ENCODE results near the gene MTA3. TPM values are rescaled to one million over a fixed set of nuclear protein-coding genes. Genes with fewer than 3 reads are reported as not detected.

MTA3 gene
- total RNA-seq, 1 experiment from 2014 or later: 23.8 TPM

GRCh38 chr2:42733852-42734251, 165.4 kb downstream of the MTA3 start:
- no peak for DNase-seq (ENCODE audit: low spot score)

DNA sequence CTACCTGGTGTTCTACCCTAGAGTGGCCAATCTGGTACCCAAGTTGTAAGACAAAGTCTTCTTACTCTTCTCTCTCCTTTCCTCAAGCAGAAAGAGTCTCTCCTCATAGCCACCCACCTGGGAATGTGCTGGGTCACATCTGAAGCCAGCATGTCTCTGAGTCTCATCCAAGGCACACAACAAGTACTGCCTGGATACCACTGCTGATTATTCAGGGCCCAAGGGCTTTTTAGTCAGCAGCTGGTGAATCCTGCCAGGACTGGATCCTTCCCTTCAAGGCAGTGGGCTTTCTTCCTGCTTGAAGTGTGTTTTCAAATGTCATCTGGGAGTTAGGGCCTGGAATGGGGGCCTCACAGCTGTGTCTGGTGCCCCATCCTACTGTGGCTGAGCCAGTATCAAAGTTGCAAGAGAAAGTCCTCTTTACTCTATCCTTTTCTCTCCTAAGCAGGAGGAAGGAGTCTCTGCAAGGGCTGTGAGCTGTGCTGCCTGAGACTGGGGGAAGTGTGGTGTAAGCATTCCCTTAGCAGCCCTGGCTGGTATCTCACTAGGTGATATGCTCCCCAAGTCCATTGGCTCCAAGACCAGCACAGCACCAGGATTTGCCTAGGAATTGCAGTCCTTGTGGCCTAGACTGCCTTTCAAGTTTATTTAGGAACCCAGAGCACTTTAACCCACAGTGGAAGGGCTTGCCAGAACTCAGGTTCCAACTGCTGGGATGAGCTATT, 168.3 kb downstream of the MTA3 start:
- no peak for DNase-seq (ENCODE audit: low spot score)

- DNase-seq (ENCODE audit: low spot score): no peak
Observed at GRCh38 chr2:42741140-42741539, 172.7 kb downstream of the MTA3 start.

DNA sequence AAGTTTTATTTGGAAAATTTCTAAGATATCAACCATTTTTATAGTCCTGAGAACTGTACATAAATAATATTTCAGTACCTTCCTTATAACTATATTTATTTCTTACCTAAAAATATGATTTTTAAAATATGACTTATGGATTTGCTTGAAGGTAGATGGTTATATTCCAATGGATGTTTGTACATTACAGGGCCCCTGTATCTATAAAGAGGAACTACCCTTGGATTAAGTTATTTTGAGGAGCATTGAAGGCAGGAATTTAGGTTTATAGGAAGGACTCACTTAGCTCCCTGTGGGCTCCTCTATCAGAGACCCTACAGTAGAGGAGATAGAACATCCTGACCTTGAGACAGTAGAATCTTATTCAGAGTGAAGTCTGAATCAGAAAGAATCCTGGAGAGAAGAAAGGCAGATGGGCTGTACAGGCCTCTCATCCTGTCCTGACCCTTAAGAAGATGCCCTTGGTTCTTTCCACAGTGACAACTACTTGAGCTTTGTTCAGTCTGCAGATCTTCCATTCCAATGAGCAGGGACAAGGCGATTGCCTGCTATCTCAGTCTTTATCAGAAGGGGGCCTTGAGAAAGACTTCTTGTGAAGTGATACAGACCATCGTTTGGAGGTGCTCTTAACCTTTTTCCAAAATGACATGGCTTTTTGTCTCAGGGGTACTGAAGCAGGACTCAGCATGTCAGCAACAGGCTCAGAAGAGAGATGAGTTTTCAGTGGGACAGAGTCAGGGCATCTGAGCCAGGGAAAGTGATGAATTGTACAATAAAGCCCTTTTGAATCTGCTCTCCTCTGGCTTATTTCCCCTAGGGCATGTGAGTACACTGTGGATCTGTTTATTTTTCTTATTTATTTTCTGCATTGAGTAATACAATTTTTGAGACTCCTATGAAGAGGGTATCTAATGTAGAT, 174.6 kb downstream of the MTA3 start:
- DNase-seq (ENCODE audit: low spot score): no peak

GRCh38 chr2:42743659-42743990, 175.2 kb downstream of the MTA3 start:
- no peak for DNase-seq (ENCODE audit: low spot score)

DNA sequence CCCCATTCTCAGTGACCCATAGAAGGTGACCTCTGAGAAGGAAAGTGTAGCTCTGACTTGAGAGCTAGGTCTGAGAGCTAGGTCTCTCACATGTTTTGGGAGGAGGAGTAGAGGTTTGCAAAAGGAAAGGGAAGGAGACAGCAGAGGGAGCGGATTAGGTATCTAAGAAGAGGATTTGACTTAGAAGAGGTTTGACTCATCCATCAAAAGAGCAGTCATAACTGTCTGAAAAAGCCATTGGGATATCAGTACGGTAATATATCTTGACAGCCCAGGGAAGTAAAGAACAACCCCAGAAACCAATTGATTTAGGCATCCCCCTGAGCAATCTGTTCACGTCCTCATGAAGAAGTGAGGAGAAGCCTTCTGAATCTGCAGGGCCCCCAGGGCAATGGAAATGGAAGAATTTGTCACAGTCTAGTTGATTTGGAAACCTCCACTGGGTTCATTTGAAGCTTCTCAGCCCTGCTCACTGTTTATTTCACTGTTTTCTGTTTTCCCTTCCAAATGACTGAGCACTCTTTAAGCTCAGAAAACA, 176.2 kb downstream of the MTA3 start:
- no peak for DNase-seq (ENCODE audit: low spot score)

- DNase-seq (ENCODE audit: low spot score): no peak
Observed at GRCh38 chr2:42747422-42747821, 179.0 kb downstream of the MTA3 start.

DNA sequence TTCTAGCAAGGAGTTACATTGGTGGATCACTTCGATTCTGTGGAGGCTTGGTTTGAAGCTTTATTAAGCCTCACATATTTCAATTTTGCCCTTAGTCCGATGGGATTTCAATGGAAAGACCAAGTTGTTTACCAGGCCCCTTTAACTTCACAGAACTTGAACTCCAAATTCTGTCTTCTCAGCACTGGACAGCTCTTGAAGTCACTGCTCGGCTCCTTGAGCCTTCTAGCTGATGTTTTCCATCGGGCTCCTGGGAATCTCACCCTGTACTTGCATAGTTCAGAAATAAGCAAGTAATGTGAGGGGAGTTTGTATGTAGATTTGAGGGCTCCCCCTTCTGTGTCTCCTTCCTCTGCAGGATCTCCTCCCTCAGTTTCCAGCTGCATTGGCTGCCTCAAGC, 180.4 kb downstream of the MTA3 start:
- DNase-seq (ENCODE audit: low spot score): no peak

DNA sequence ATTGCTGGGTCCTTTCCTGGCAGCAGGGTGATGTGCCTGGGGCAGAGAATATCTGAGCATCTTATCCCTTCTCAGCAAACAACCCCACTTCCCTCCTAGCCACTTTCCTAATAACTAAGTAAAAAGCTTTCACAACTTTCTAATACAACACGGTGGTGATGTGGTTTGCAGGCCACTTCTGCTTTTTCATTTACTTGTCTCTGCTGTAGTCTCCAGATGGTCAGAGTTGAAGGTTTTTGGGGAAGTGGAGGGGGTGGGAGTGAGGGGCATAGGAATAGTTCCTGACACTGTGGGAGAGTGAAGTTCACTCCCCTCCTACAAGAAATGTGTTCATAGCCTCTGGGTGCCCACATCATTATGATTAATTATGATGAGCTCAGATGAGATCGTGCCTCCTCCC, 183.9 kb downstream of the MTA3 start:
- DNase-seq (ENCODE audit: low spot score): no peak

DNA sequence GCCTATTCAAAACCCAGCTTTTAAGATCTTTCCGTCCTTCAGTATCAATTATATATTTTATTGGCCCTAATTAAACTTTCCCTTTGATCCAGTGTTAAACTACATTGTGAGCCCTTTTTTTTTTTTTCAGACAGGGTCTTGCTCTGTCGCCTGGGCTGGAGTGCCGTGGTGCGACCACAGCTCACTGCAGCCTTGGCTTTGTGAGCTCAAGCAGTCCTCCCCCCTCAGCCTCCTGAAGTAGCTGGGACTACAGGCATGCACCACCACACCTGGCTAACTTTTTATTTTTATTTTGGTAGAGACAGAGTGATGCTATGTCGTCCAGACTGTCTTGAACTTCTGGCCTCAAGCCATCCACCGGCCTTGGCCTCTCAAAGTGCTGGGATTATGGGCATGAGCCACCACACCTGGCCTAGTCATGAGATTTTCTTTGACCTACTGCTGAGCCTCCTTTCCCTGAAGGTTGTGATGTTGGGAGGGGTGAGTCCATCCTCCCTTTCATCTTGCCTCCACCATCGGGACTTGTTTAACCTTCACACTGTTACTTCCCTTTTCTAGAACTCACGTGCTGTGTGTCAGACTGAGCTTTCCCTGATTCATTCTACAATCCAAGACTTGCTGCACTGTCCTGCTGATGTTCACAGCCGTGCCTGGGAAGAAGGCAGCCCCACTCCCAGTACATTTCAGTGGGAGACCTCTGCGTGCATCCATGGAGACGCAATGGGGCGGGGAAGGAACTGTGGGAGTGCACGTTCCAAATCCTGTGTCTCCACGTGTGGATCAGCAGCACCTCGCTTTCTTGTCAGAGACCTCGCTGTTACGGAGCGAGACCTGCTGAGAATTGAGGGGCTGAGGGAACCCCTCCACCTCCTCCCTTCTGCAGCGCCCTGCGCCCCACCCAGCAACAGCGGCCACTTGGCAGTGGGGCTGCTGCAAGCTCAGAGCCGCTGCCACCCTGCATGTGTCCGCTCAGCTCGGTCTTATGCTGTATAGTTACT, 184.7 kb downstream of the MTA3 start:
- DNase-seq (ENCODE audit: low spot score): no peak

- no peak for DNase-seq (ENCODE audit: low spot score)
Observed at GRCh38 chr2:42754021-42754775, 185.8 kb downstream of the MTA3 start.

GRCh38 chr2:42754776-42755140, 186.3 kb downstream of the MTA3 start:
- DNase-seq (ENCODE audit: low spot score): no peak

DNA sequence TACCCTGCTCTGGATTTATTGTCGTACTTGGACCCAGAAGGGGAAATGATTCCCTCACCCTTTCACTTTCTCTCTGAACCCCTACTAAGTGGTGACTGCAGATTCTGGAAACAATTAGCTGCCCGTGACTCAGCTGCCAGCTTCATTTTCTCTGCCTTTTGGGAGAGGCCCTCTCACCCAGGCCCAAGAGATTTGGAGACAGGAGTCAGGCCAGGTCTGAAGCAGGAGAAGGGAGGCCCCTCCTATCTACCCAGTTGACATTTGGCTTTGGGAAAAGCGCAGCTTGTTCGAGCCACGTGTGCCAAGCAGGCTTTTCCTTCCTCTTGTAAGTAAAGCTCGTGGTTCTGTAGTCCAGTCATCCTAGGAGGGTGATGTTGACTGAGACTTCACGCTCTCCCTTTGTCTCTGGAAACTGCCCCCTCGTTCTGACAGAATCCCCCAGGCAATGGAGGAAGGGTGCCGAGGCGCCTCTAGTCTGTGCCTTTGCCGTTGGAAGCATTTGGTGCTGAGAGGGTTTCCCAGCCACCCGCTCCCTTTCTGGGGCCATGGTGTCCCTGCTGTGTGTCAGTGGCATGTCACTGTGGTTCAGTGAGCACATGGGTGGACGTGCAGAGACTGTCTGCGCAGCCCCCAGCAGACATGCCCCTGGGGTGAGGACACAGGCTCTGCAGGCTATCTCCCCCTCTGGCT, 186.9 kb downstream of the MTA3 start:
- DNase-seq (ENCODE audit: low spot score): no peak

- no peak for DNase-seq (ENCODE audit: low spot score)
Observed at GRCh38 chr2:42756150-42756775, 187.8 kb downstream of the MTA3 start.

DNA sequence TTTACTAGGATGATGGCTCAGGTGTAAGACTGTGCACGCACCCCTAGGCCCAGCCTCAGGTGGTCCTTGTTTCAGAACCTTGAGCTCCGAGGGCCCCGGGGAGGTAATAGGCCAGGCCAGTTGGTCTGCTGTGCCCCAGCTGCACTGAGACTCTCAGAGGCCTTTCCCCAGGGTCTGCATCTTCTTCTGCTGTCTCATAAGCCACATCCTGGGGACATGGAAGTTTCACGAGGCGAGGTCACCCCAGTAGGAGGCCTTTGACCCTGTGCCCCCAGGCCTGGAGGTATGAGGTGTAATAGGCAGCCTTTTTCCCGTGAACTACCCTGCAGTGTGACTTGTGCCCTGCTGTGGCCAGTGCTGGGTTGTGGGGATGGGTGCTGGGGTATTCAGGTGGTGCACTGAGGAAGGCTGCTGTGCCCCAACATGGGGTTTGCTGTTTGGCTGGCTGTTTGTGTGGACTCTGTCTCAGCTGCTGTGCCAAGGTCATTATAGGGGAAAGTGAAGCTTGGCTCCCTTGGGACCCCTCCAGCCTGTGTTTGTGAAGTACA, 188.6 kb downstream of the MTA3 start:
- no peak for DNase-seq (ENCODE audit: low spot score)

DNA sequence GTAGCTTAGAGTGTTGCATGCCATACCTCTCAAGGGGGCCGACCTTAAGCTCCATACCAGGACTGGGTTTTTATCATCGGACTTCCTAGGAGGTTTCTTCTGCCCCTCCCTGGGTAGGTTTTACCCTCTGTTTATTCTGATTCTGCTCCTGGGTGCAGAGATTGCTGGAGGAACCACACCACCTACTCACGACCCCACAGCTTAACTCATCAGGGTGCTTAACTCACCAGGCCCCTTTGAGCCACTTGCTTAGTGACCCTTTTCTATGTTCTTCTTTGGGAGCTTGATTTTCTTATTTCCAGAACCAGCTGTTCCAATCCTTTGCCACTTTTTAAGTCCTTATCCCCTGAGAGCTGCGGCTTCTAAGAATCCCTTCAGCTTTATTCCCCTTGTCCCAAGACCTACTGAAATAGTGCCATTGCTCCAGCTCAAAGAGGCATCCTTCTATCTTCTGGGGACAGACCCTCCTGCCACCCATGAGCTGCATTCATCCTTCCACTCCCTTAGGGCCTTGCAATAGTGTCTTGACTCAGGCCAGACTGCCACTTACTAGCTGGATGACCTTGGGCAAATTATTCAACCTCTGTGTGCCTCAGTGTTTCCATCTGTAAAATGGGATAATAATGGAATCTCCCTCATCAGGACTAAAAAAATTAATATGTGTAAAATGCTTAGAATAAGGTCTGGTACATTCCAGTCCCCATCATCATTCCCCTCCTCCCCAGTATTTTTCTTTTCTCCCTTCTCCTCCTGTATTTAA, 189.7 kb downstream of the MTA3 start:
- no peak for DNase-seq (ENCODE audit: low spot score)

DNA sequence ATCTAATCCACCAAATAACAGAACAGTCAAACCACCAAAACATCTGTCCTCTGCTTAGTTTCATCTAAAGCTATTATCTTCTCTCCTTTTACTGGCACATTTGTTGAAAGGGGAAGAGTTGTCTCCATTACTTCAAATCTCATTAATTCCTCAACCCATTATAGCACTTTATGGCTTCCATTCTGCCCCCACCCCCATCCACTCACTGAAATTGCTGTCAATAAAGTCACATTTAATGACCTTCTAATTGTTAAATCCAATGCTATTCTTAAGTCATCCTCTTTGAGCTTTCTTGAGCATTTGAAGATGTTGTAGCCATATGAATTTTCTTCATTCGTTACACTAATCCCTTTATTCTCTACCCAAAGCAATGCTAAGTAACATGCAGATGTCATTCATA, 190.3 kb downstream of the MTA3 start:
- DNase-seq (ENCODE audit: low spot score): no peak

DNA sequence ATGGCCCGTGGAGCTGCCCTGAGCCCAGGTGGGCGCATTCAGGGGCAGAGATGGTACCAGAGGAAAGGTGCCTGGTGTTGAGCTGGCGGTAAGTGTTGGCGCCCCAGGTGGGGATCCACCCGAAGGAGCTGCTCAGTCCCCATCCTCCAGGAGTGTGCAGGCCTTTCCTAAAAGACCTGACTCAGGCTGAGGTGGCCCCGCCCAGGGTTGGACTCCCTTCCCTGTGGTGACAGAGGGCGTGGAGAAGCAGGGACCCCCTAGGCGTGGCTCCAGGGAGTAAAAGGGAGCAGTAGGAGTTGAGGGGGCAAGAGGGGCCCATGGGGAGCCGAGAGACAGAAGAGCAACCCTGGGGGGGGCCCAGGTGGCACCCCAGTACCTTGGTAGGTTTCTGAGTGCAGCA, 193.1 kb downstream of the MTA3 start:
- DNase-seq (ENCODE audit: low spot score): no peak

GRCh38 chr2:42762155-42762554, 193.7 kb downstream of the MTA3 start:
- DNase-seq (ENCODE audit: low spot score): no peak

All from H4 (cell line).